ENCODE measurements around the gene C1orf87.

DNA sequence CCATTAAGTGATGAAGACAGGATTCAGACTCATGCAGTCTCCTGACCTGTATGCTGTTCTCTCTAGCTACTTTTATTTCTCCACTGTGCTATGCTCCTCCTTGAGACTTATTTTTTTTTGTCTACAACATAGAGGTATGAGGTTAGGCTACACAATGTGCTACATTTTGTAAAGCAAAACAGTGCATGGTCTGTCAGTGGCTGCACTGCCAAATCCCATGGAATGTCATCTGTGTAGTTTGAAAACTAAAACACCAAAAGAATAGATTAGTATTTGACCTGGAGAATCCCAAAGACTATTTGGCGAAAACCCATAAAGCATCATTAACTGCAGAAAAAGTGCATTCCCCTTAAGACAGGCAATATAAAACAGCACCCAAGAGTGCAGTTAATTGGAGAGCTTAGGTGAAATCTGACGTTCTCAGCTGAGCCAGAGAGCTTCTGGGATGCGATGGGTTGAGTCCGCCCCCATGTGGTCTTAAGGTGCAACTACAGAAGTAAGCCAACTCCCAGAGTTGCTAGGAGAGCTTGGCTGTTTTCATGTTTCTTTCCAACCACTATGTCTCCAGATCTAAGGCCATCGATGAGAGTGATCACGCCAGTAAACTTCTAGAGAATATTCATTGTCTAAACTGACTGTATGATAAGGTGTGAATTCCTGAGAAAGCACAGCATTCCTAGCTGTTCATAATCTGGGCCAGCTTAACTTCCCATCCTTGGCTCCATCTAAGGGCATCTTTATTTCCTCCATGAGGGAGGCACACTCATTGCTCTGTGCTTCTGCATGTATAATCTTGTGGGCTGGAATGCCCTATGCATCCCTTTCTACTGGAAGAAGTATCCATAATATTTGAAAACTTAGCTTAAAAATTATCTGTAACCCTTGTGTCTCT, 126.3 kb downstream of the C1orf87 start:
- TF ChIP-seq, protein P1, sequence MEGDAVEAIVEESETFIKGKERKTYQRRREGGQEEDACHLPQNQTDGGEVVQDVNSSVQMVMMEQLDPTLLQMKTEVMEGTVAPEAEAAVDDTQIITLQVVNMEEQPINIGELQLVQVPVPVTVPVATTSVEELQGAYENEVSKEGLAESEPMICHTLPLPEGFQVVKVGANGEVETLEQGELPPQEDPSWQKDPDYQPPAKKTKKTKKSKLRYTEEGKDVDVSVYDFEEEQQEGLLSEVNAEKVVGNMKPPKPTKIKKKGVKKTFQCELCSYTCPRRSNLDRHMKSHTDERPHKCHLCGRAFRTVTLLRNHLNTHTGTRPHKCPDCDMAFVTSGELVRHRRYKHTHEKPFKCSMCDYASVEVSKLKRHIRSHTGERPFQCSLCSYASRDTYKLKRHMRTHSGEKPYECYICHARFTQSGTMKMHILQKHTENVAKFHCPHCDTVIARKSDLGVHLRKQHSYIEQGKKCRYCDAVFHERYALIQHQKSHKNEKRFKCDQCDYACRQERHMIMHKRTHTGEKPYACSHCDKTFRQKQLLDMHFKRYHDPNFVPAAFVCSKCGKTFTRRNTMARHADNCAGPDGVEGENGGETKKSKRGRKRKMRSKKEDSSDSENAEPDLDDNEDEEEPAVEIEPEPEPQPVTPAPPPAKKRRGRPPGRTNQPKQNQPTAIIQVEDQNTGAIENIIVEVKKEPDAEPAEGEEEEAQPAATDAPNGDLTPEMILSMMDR (IDR thresholded peaks at IDR 0.05) = peak; percentile 76 to 93 (median 88)
- no peak for TF ChIP-seq POLR2A (IDR thresholded peaks at IDR 0.05)

All from heart left ventricle (tissue), 13 donors.